HepG2 (cell line): ENCODE measurements around the gene PMEPA1. TPM values are rescaled to one million over a fixed set of nuclear protein-coding genes. Genes with fewer than 3 reads are reported as not detected.

Experiments
- ATAC-seq: fragments of 200-7000 bp; cut with Tn5 transposase; 3 replicates; pipeline ENCODE4 v1.9.1; 2020; ENCODE audit warnings: mild to moderate bottlenecking, moderate library complexity
- BruUV-seq: library from RNA; stranded (reverse); fragments of 400-500 nt; replicated peaks from 2 replicates; lab custom pipeline; 2021; lab: Mats Ljungman, UMichigan
- CTCF ChIA-PET: fragments of 300-600 bp; formaldehyde crosslinking; extraction: SDS; loops from one replicate; lab custom pipeline; 2021; ENCODE audit warnings: low total read pairs, inconsistent platforms, low intra/inter-chr PET ratio; lab: Yijun Ruan, JAX
- POLR2A ChIA-PET: fragments of 350-600 bp; sonication (Branson Sonifier 250); formaldehyde crosslinking; loops from one replicate; lab custom pipeline; 2020; ENCODE audit warnings: antibody characterized with exemption, inconsistent platforms; lab: Yijun Ruan, JAX
- DNase-seq: peaks from one replicate; pipeline ENCODE4 v3.0.0-alpha.2; 2015; ENCODE audit warnings: low spot score
- FAIRE-seq: peaks from 3 replicates; lab custom pipeline; 2011; peaks lifted over from hg19 to GRCh38; lab: Jason Lieb, UNC
- H2AFZ ChIP-seq: one replicate; pipeline ENCODE4 v1.6.1; 2011; ENCODE audit warnings: low read length, inconsistent platforms
- H3K27ac ChIP-seq: fragments of 300-600 bp; 3 replicates; pipeline ENCODE4 v1.8.0; 2011; ENCODE audit warnings: mixed run types, mild to moderate bottlenecking, mixed read lengths, low read length, inconsistent platforms; ENCODE audit not compliant: insufficient read depth; ENCODE audit errors: extremely low read length
- H3K27me3 ChIP-seq, 2 experiments: fragments of 200-600 bp in 1 of 2; 2 replicates in 1 of 2; 3 replicates in 1 of 2; pipeline versions ENCODE4 v1.6.0 to v1.8.0; 2011; ENCODE audit warnings: low read length in 2 of 2, mild to moderate bottlenecking in 2 of 2, moderate library complexity in 2 of 2, inconsistent platforms in 1 of 2; ENCODE audit not compliant: insufficient read depth in 2 of 2, control insufficient read depth in 1 of 2
- H3K36me3 ChIP-seq, 2 experiments: fragments of 200-600 bp in 1 of 2; replicated peaks in 1 of 2; 2 replicates in 1 of 2; 3 replicates in 1 of 2; pipeline versions ENCODE4 v1.5.1 to v1.8.0; 2011; ENCODE audit warnings: low read length in 2 of 2, inconsistent platforms in 1 of 2; ENCODE audit not compliant: insufficient read depth in 2 of 2, control insufficient read depth in 1 of 2
- H3K4me1 ChIP-seq: 2 replicates; pipeline ENCODE4 v1.5.1; 2012; ENCODE audit warnings: low read length, inconsistent platforms; ENCODE audit not compliant: insufficient read depth
- H3K4me2 ChIP-seq: 2 replicates; pipeline ENCODE4 v1.6.0; 2011; ENCODE audit warnings: low read depth, low read length, inconsistent platforms
- H3K4me3 ChIP-seq, 3 experiments: fragments of 200-600 bp in 1 of 3; sonication (generic), shearing (Covaris generic) in 1 of 3; replicated peaks in 1 of 3; 2 replicates each; pipeline ENCODE4 v1.5.1; 2011 to 2016; ENCODE audit warnings: low read length in 3 of 3, inconsistent platforms in 2 of 3, low read depth in 2 of 3, mild to moderate bottlenecking in 2 of 3, control low read depth in 1 of 3, mixed read lengths in 1 of 3; ENCODE audit not compliant: insufficient read depth in 1 of 3
- H3K79me2 ChIP-seq: one replicate; pipeline ENCODE4 v1.6.1; 2011; ENCODE audit warnings: low read length, inconsistent platforms; ENCODE audit not compliant: insufficient read depth
- H3K9ac ChIP-seq: 2 replicates; pipeline ENCODE4 v1.6.0; 2011; ENCODE audit warnings: mild to moderate bottlenecking, low read depth, low read length, inconsistent platforms; ENCODE audit not compliant: insufficient read depth
- H3K9me3 ChIP-seq: 2 replicates; pipeline ENCODE4 v1.5.1; 2012; ENCODE audit warnings: mild to moderate bottlenecking, low read length
- H4K20me1 ChIP-seq: 2 replicates; pipeline ENCODE4 v1.6.0; 2011; ENCODE audit warnings: inconsistent platforms, mild to moderate bottlenecking, low read length, moderate library complexity; ENCODE audit not compliant: insufficient read depth
- ELK4 ChIP-seq: sonication (generic); formaldehyde crosslinking; IDR thresholded peaks from 2 replicates; pipeline ENCODE4 v1.9.0; 2021; ENCODE audit warnings: missing genetic modification reagents, borderline replicate concordance
- HIC2 ChIP-seq: sonication (generic); formaldehyde crosslinking; IDR thresholded peaks from 2 replicates; pipeline ENCODE4 v1.9.0; 2022; ENCODE audit warnings: low read depth, missing genetic modification reagents
- PAF1 ChIP-seq: IDR thresholded peaks from 2 replicates; pipeline ENCODE4 v1.6.1; 2016; ENCODE audit warnings: missing genetic modification reagents, missing compliant biosample characterization
- PAXIP1 ChIP-seq: sonication (generic); formaldehyde crosslinking; conservative IDR thresholded peaks from 2 replicates; pipeline ENCODE4 v1.4.0; 2020; ENCODE audit warnings: mild to moderate bottlenecking, missing genetic modification reagents, moderate library complexity
- ZMYM4 ChIP-seq: sonication (generic); formaldehyde crosslinking; IDR thresholded peaks from 2 replicates; pipeline ENCODE4 v1.8.1; 2023; ENCODE audit warnings: mild to moderate bottlenecking, missing genetic modification reagents
- ZNF558 ChIP-seq: sonication (generic); formaldehyde crosslinking; IDR thresholded peaks from 2 replicates; pipeline ENCODE4 v1.9.0; 2022; ENCODE audit warnings: mild to moderate bottlenecking, missing genetic modification reagents, borderline replicate concordance
- ZNF724P ChIP-seq: sonication (generic); formaldehyde crosslinking; IDR thresholded peaks from 2 replicates; pipeline ENCODE4 v1.8.0; 2022; ENCODE audit warnings: missing genetic modification reagents, borderline replicate concordance
- WGBS: methylation state at CpG from one replicate; pipeline ENCODE4 v1.1.6; 2017; ENCODE audit warnings: low lambda C conversion rate; 5-methylcytosine and 5-hydroxymethylcytosine counted together
- in situ Hi-C: cut with HindIII; loops from 2 replicates; pipeline ENCODE4 v1.10.0; 2017; ENCODE audit warnings: low pct_unique_long_range_greater_than_20kb; ENCODE audit not compliant: extremely low pct_ligation_motif_present
- intact Hi-C: fragments of 100-400 bp; cut with micrococcal nuclease; formaldehyde crosslinking; loops from one replicate; pipeline ENCODE4 v1.10.0; 2022; ENCODE audit not compliant: unreplicated experiment
- polyA plus RNA-seq, 8 experiments: library from polyadenylated mRNA; depleted of rRNA in 3 of 8; stranded (reverse) in 7 of 8; unstranded in 1 of 8; fragments of >200 nt; fragmentation: Illumina TruSeq in 4 of 8; extraction: Trizol in 4 of 8; gene quantifications; 2 replicates each; pipeline versions ENCODE4 v1.2.1 to v1.2.3, GENCODE V29; 2011 to 2016; ENCODE audit warnings: low read depth in 4 of 8, missing spikeins in 1 of 8, mixed read lengths in 1 of 8; ENCODE audit not compliant: insufficient read depth in 1 of 8
- total RNA-seq, 5 experiments: library from RNA; depleted of rRNA; stranded (reverse); fragments of >200 nt; fragmentation: Illumina TruSeq; extraction: Trizol; gene quantifications; 2 replicates each; pipeline ENCODE4 v1.2.3, GENCODE V29; 2016; ENCODE audit warnings: low read depth in 1 of 5

The PMEPA1 gene
- total and polyA plus RNA-seq, 2 of the 13 experiments (the other 11 are each of a cell fraction or from before 2014, with no cell fraction given): not detected

GRCh38 chr20:57742507-57743181 is 32.8 kb upstream of the PMEPA1 start:
- Histone ChIP-seq H3K36me3 (no peaks in the 10 kb centered on the region), H3K27me3 (peaks cover 0 to 36% of the 10 kb centered on the region in 2 experiments; a peak in 4 of 5 replicates), H3K4me1 (no peaks in the 10 kb centered on the region), H3K4me2 (no peak overlapping the region), H3K9ac (no peak overlapping the region), H3K79me2 (no peaks in the 10 kb centered on the region), H2AFZ (no peak overlapping the region), H3K4me3 (no peak overlapping the region), H3K9me3 (no peaks in the 10 kb centered on the region), H4K20me1 (no peaks in the 10 kb centered on the region), H3K27ac (no peak overlapping the region)
- no peak; the same call in 2 of the 3 replicates for ATAC-seq
- ChIA-PET CTCF (no interaction called here), POLR2A (no interaction called here)
- no peak for TF ChIP-seq ELK4 (CRISPR knock-in tag)
- TF ChIP-seq PAXIP1 (CRISPR knock-in tag): no peak
- TF ChIP-seq PAF1 (CRISPR knock-in tag): no peak
- no peak for TF ChIP-seq ZNF558
- no peak for TF ChIP-seq HIC2 (CRISPR knock-in tag)
- TF ChIP-seq ZMYM4 (CRISPR knock-in tag): no peak
- TF ChIP-seq ZNF724P (CRISPR knock-in tag): no peak
- no peak for DNase-seq
- FAIRE-seq: no peak
- 3% methylated on average over 11 of the region's 11 CpGs for WGBS
- in situ Hi-C loops: no loop called here
- intact Hi-C loops: no loop called here
- no TSS peak for BruUV-seq
